Measurements from ENCODE around the gene WNT5B. TPM values are rescaled to one million over a fixed set of nuclear protein-coding genes. Genes with fewer than 3 reads are reported as not detected.

Gene WNT5B
- polyA plus RNA-seq (2012; ENCODE audit: missing spikeins): 5.2 TPM

DNA sequence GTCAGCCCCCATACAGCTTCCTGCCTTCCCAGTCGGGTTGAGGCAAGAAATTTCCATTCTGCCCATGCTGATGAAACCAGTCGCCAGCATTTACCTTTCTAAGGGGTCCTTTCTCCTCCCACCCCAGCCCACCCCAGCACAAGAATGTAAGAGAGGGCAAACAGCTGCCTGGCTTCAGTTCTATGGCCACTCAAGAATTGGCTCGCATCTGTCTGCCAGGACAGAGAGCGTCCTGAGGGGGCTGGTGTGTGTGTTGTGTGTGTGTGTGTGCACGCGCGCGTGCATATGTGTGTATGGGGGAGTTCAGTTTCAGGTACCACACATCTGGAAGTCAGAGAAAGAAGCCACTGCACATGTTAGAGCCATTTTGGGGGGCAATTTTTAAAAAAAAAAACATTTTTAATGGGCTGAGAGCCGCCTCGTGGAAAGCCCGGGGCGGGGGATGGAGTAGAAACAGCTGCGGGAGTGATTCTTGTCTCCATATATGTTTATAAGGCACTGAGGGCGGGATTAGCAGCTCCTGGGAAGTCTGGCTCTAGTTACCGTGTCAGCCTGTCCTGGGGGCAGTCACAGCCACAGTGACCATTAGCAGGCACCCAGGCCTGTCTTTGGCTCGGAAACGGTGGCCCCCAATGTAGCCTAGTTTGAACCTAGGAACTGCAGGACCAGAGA lies at the start of gene WNT5B:
Gene WNT5B (plus strand): TSS at position 566 of the 672 bp plus-strand sequence. CDS start 2,124 bp downstream, outside the sequence.
- DNase-seq (ENCODE audit: insufficient read length) (no peak), FAIRE-seq (no peak)
- TF ChIP-seq POLR2A (IDR thresholded peaks at IDR 0.05; ENCODE audit: low read depth, low read length) (no peak), POLR2AphosphoS5 (IDR thresholded peaks at IDR 0.05; ENCODE audit: low read depth, low read length) (no peak), TAF1 (IDR thresholded peaks at IDR 0.05; ENCODE audit: borderline replicate concordance, low read depth, low read length) (no peak)

DNA sequence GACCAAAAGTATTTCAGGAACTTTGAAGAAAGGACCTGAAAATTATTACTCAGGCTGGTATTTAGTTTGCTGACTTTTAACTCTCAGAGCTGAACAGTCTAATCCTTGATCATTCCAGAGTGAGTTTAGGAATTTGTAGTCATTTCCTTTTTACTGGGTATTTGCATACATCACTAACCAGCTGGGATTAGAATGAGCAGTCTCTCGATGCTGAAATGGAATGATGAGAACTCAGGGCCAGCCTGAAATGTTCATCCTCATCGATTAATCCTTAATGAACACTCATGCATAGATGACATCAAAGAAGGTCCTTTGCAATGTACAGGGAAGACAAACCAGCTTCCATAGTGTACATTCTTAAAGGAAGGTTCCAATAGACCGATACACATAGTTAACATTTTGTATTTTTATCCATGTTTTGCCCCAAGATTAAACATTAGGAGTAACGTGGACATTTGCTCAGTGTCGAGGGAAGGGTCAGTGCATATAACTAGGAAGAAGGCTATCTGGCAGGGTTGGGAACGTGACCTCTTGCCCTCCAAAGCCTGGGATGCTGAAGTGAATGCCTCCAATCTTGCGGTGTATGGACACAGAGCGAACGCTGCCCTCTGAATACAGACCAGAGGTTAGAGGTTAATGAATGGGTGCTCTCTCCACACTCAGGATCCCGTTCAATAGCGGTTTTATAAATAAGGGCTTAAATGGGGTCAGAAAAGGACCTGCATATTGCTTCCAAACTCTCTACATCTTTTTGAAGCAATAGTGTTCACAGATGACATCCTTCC lies 49.2 kb upstream of the WNT5B start:
- FAIRE-seq (no peak), DNase-seq (ENCODE audit: insufficient read length) (no peak)
- TF ChIP-seq TAF1 (IDR thresholded peaks at IDR 0.05; ENCODE audit: borderline replicate concordance, low read depth, low read length) (no peak), POLR2AphosphoS5 (IDR thresholded peaks at IDR 0.05; ENCODE audit: low read depth, low read length) (no peak), POLR2A (IDR thresholded peaks at IDR 0.05; ENCODE audit: low read depth, low read length) (no peak)

GRCh38 chr12:1580526-1580925 lies 48.5 kb upstream of the WNT5B start:
- TF ChIP-seq POLR2AphosphoS5 (IDR thresholded peaks at IDR 0.05; ENCODE audit: low read depth, low read length): no peak
- no peak for TF ChIP-seq TAF1 (IDR thresholded peaks at IDR 0.05; ENCODE audit: borderline replicate concordance, low read depth, low read length)
- TF ChIP-seq POLR2A (IDR thresholded peaks at IDR 0.05; ENCODE audit: low read depth, low read length): no peak
- FAIRE-seq (no peak), DNase-seq (ENCODE audit: insufficient read length) (no peak)

GRCh38 chr12:1581973-1582708 lies 46.9 kb upstream of the WNT5B start:
- FAIRE-seq (no peak), DNase-seq (ENCODE audit: insufficient read length) (no peak)
- no peak for TF ChIP-seq TAF1 (IDR thresholded peaks at IDR 0.05; ENCODE audit: borderline replicate concordance, low read depth, low read length)
- TF ChIP-seq POLR2AphosphoS5 (IDR thresholded peaks at IDR 0.05; ENCODE audit: low read depth, low read length): no peak
- TF ChIP-seq POLR2A (IDR thresholded peaks at IDR 0.05; ENCODE audit: low read depth, low read length): no peak

DNA sequence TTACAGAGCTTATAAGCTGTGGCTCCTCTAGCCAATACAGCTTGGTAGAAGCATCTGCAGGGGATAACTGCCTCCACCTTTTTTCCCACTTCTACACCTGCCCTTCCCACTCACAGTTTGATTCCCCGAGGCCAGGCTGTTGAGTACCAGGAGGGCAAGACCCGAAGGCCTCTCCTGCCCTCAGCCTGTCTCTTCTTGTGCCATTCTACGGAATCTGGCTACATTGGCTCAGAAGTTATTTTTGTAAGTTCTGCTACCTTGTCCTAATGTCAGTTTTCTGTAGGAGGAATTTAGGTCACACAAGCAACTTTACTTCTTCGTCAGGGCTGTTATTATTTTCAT lies 46.4 kb upstream of the WNT5B start:
- TF ChIP-seq TAF1 (IDR thresholded peaks at IDR 0.05; ENCODE audit: borderline replicate concordance, low read depth, low read length) (no peak), POLR2A (IDR thresholded peaks at IDR 0.05; ENCODE audit: low read depth, low read length) (no peak), POLR2AphosphoS5 (IDR thresholded peaks at IDR 0.05; ENCODE audit: low read depth, low read length) (no peak)
- no peak for FAIRE-seq
- no peak for DNase-seq (ENCODE audit: insufficient read length)

DNA sequence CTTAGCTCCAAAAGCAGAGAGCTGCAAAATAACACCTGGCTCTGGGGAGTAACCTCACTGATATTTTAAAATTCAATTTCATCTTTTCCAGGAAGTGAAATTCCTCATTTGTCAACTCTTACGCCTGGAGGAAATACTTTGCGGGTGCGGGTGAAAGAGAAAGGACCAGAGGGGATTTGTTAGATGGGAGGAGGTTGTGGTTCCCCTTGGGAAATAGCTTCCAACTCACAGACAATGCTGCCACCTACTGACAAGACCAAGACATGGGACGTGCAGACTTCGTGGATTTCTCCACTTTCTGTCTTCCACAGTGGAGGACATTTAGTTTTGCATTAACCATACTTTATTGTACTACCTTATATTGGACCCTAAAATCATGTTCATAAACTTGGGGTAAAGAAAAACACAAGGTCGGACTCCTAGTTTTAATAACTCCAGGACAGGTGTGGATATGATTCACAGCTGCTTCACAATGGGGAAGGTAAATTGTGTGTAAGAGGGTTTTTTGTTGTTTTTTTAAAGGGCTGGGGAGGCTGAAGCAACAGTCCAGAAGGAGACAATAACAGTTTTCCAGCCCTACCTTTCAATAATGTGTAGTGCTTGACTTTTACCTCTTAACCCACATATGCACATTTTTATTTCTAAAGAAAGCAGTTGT lies 45.5 kb upstream of the WNT5B start:
- DNase-seq (ENCODE audit: insufficient read length): no peak
- FAIRE-seq: peak; percentile 87
- TF ChIP-seq TAF1 (IDR thresholded peaks at IDR 0.05; ENCODE audit: borderline replicate concordance, low read depth, low read length): no peak
- no peak for TF ChIP-seq POLR2AphosphoS5 (IDR thresholded peaks at IDR 0.05; ENCODE audit: low read depth, low read length)
- TF ChIP-seq POLR2A (IDR thresholded peaks at IDR 0.05; ENCODE audit: low read depth, low read length): no peak

GRCh38 chr12:1584326-1584725 lies 44.7 kb upstream of the WNT5B start:
- FAIRE-seq (no peak), DNase-seq (ENCODE audit: insufficient read length) (no peak)
- TF ChIP-seq TAF1 (IDR thresholded peaks at IDR 0.05; ENCODE audit: borderline replicate concordance, low read depth, low read length): no peak
- TF ChIP-seq POLR2A (IDR thresholded peaks at IDR 0.05; ENCODE audit: low read depth, low read length): no peak
- TF ChIP-seq POLR2AphosphoS5 (IDR thresholded peaks at IDR 0.05; ENCODE audit: low read depth, low read length): no peak

DNA sequence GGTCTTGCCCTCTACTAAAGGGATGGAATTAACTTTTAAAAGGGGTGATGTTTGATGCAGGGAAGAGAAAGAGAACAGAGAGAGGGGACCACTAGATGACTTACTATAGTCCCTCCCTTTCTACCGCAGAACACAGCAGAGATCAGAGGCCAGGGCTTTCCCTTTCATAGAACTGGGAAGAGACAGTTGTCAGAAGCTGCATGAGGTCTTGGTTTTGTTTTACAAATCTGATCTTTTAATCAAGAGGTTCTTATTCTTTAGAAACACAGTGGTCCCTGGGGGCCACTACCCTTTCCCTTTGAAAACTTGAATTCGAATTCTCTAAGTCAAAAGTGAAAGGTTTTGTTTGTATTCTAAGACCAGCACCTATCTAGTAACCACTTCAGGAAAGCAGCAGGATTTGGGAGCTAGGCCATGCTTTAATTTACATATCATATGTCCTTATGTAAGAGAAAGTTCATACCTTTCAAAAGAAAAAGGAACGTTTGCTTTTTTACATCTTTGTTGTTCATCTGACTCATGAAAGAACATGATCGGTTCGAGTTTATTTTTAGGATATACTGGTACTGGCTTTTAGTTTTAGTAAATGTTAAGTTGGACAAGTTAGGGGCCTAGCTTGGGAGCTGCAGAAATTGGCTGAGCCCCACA lies 41.0 kb upstream of the WNT5B start:
- no peak for TF ChIP-seq TAF1 (IDR thresholded peaks at IDR 0.05; ENCODE audit: borderline replicate concordance, low read depth, low read length)
- TF ChIP-seq POLR2AphosphoS5 (IDR thresholded peaks at IDR 0.05; ENCODE audit: low read depth, low read length): no peak
- TF ChIP-seq POLR2A (IDR thresholded peaks at IDR 0.05; ENCODE audit: low read depth, low read length): no peak
- FAIRE-seq: peak; percentile 5
- DNase-seq (ENCODE audit: insufficient read length): no peak

GRCh38 chr12:1588575-1588947 lies 40.5 kb upstream of the WNT5B start:
- DNase-seq (ENCODE audit: insufficient read length): no peak
- TF ChIP-seq TAF1 (IDR thresholded peaks at IDR 0.05; ENCODE audit: borderline replicate concordance, low read depth, low read length) (no peak), POLR2AphosphoS5 (IDR thresholded peaks at IDR 0.05; ENCODE audit: low read depth, low read length) (no peak), POLR2A (IDR thresholded peaks at IDR 0.05; ENCODE audit: low read depth, low read length) (no peak)
- FAIRE-seq: no peak

DNA sequence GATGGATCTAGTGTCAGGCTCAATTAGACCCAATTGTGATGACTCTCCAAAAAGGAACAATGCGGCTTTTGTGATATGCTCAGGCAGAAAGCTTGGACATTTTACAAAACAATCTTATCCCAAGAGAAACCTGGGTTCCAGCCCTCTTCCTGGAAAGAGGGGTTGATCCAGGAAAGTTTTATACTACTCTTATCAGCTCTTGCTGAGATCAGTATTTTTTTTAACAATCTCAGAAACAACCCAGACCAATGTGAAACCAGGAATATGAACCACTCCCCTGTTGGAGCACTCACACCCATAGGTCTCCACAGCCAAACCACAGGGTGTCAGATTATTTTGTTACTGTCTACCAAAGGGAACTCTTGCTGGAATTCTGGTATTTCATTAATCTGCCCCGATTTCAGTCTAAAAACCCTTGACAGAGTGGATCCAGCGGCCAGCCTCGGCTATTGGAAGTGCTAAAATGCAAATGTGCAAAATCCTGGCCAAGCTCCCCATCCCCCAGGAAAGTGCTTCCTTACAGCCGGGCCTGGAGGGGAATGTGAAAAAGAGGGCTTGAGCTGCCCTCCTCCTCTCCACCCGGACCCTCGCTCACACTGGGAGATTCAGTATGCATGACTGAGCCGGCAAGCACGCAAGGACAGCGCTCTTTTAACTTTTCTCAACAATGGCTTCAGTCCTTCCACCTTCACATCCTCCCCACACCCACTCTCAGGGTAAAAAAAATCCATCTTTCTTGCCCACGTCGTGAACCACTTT lies 38.6 kb upstream of the WNT5B start:
- DNase-seq (ENCODE audit: insufficient read length) (no peak), FAIRE-seq (no peak)
- TF ChIP-seq TAF1 (IDR thresholded peaks at IDR 0.05; ENCODE audit: borderline replicate concordance, low read depth, low read length): no peak
- no peak for TF ChIP-seq POLR2AphosphoS5 (IDR thresholded peaks at IDR 0.05; ENCODE audit: low read depth, low read length)
- TF ChIP-seq POLR2A (IDR thresholded peaks at IDR 0.05; ENCODE audit: low read depth, low read length): no peak

Measured in GM12892 (cell line).